ENCODE measurements around the gene LMF2.

The LMF2 gene, protein sequence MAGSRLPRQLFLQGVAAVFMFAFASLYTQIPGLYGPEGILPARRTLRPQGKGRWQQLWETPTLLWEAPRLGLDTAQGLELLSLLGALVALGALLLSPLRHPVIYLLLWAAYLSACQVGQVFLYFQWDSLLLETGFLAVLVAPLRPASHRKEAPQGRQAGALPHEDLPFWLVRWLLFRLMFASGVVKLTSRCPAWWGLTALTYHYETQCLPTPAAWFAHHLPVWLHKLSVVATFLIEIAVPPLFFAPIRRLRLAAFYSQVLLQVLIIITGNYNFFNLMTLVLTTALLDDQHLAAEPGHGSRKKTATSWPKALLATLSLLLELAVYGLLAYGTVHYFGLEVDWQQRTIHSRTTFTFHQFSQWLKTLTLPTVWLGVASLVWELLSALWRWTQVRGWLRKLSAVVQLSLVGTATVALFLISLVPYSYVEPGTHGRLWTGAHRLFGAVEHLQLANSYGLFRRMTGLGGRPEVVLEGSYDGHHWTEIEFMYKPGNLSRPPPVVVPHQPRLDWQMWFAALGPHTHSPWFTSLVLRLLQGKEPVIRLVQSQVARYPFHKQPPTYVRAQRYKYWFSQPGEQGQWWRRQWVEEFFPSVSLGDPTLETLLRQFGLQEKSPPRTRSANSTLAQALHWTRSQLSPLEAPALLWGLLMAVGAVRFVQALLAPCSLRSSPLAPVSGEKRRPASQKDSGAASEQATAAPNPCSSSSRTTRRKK

GRCh38 chr22:50507421-50507990 is at the start of gene LMF2:
TSS of gene LMF2 (minus strand) at chr22:50507702. CDS start at chr22:50507675, 27 bp downstream.
- peak in 1 of 2 experiments; percentile 83 for DNase-seq

- no peak for DNase-seq
Measured at GRCh38 chr22:50556703-50557102, 49.2 kb upstream of the LMF2 start.

- no peak for DNase-seq
Measured at GRCh38 chr22:50553310-50553709, 45.8 kb upstream of the LMF2 start.

- DNase-seq = no peak
Measured at GRCh38 chr22:50551160-50551752, 43.8 kb upstream of the LMF2 start.

GRCh38 chr22:50550395-50550794 is 42.9 kb upstream of the LMF2 start:
- DNase-seq = no peak

- no peak for DNase-seq
Measured at GRCh38 chr22:50548921-50549790, 41.7 kb upstream of the LMF2 start.

GRCh38 chr22:50548040-50548920 is 40.8 kb upstream of the LMF2 start:
- DNase-seq = no peak

- no peak for DNase-seq
Measured at GRCh38 chr22:50547263-50547985, 39.9 kb upstream of the LMF2 start.

DNA sequence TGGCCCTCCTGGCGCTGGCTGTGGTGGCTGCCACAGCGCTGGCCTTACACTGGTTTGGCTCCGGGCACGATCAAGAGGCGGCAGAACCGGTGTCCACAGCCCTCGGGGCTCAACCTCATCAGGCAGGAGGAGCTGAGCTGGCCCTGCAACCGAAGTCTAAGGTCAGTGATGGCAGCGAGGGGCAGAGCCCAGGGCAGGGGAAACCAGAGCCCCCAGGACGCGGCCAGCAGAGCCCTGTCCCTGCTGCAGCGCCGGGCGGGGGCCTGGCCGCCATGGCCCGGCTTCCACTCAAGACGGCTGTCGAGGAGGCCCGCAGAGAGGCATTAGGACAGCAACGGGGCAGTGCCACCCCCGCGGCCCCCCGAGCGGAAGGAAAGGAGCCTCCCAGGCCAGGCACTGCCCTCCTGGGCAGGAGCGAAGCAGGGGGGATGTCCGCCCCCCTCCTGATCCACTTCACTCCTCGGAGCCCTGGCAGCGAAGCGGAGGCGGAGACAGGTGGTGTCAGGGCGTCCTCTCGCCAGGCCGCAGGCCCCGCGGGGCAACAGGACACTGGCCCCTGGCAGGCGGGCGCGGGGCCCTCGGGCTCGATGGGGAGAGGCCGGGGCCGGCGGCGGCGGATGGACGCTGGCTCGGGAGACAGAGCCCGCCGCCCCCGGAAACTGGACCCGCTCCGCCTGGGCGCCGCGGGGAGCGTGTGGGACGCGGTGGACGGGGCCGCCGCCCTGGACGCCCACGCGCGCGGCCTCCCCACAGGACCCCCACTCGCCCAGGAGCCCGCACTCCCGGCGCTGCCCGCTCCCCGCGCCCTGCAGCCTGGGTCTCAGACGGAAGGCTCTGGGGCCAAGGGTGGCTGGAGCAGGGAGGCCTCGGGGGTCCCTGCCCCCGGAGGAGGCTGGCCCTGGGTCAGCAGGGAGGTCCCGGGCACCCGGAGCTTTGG is 39.1 kb upstream of the LMF2 start:
- DNase-seq = no peak

DNA sequence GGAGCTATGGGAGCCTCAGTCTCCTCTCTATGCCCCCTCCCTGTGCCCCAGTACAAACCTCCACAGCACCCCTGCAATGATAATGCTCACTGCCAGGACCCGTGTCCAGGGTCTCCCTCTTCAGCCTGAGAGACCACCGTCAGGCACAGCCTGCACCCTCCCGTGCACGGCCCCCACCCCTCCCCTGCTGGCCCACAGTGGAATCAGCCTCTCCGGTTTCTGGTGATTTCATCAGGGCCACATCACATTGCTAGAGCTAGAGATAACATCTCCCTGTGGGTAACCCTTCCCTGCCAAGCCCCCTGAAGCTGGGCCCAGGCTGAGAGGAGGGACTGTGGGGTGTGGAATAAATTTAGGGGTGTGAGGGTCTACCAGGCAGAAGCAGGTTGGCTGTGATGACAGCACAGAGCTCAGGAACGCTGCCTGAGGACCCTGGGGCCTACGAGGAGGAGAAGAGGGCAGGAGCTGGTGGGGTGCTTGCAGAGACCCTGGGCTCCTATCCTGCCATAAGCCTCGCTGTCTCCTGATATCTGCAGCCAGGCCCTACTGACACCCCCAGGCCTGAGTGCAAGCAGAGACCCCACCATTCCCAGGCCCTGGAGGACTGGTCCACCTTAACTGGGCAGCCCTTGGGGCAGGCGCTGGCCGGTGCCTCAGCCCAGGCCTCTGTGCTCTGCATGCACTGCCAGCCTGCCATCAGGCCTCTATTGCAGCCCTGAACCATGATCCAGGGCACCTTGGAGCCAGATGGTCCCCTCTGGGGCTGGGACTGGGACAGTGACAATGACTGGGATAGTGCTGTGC is 38.2 kb upstream of the LMF2 start, which contains the start of gene KLHDC7B:
Gene KLHDC7B (plus strand): TSS at position 378 of the 804 bp plus-strand sequence. CDS start 345 bp downstream, at position 723.
- DNase-seq = no peak

- DNase-seq = no peak
Measured at GRCh38 chr22:50544746-50545253, 37.3 kb upstream of the LMF2 start.

DNA sequence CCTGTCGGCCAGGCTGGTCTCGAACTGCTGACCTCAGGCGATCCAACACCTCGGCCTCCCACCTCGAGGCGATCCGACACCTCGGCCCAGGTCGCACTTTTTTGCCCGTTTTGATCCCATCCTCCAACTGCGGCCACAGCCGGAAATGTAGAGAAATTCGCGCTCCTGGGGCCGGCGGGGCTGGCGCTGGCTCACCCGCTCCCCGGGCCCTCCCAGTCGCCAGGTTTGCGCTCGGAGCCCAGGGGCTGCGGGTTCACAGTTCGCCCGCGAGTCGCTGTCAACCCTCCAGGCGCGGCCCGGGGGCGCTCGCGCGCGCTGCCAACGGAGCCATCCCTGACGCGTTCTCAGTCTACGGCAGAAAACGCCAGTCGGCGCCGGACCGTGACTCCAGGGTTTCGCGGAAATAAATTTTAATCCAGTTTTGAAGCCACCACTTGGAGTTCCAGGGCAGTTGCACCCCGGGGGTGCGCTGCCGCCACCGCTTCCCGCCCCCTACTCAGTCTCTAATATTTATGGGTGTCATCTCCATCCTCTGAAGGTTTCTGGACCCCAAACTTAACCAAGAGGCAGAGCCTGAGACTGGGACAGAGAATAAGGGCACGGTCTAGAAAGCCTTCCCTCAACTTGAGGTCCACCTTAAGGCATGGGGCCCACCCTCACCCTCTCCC is 36.7 kb upstream of the LMF2 start:
- no peak for DNase-seq

DNA sequence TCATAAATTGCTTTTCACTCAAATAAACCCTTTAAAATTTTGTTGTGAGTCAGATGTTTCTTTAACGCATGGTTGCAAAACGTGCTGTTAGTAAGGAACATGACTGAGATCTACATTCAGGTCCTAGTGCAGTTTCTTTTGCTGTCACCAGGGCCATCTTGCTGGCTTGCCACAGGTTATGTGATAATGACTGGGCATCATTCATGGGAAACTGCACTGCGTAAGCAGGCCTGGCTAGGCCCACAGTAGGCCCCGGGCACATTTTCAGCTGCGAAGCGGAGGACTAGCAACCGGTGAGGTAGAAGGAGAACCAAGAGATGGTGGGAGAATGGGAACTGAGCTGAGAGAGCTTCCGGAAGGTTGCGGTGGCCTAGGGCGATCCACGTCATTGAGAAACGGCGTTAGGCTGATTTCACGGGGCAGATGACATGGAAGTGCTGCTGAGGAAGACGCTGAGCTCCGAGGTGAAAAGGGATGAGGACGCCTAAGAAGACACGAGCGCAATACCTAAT is 35.0 kb upstream of the LMF2 start:
- no peak for DNase-seq

DNA sequence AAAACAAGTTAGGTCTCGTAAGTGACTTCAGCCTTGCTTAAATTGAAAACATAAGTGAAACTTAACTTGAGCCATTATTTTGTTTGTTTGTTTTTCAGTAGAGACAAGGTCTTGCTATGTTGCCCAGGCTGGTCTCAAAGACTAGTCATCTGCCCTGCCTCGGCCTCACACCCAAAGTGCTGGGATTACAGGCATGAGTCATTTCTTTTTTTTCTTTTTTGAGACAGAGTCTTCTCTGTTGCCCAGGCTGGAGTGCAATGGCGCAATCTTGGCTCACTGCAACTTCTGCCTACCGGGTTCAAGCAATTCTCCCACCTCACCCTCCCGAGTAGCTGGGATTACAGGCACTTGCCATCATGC is 34.1 kb upstream of the LMF2 start:
- DNase-seq = peak in 1 of 2 experiments; percentile 45

DNA sequence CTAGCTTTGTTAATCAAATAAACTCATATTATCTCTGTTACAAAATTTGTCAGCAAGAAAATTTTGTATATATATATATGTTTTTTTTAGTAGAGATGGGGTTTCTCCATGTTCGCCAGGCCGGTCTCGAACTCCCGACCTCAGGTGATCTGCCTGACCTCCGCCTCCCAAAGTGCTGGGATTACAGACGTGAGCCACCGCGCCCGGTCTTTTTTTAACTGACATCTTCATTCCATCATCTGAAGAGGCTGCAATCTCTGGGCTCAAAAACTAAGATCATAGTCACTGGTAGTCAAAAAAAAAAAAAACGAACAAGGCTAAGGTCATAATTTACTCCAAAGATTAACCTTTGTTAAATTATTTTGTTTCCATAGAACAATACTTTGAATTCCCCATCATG is 32.9 kb upstream of the LMF2 start:
- no peak for DNase-seq

DNA sequence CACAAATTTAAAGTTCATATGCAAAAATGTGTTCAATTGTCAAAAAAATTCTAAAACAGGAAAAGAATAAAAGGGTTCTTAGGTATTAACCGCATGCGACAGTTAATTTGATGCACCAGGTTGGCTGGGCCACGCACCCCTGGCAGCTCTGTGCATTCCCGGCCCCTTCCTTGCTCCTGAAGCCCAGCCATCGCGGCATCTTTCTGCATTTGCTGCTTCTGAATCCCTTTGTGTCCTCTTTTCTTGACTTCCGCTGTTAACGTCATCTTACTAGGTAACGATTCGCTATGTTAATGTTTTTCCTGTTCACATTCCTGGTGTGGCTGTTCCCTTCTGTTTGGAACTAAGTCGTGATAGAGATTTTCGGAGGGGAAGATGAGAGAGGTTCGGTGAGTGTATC is 30.3 kb upstream of the LMF2 start:
- DNase-seq = no peak

DNA sequence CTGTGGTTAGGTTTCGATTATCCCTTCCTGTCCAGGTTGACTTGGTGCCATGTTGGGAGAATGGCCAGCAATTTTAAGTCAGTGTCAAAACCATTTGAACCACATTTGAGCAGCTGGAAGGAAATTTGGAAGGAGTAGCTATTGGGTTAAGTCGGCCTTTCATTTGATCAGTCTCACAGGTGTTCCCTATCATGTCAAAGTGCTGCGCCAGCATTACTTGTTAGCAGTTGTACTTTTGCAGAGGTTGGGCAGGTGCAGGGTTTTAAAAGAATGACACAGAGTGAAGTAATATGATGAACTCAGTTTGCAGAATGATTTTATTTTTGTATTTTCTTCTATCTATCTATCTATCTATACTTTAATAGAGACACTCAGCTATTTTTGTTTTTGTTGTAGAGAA is 28.7 kb upstream of the LMF2 start:
- no peak for DNase-seq

GRCh38 chr22:50535113-50535512 is 27.6 kb upstream of the LMF2 start:
- DNase-seq = no peak
